ENCODE measurements around the gene NDUFAF3.

Gene NDUFAF3

DNA sequence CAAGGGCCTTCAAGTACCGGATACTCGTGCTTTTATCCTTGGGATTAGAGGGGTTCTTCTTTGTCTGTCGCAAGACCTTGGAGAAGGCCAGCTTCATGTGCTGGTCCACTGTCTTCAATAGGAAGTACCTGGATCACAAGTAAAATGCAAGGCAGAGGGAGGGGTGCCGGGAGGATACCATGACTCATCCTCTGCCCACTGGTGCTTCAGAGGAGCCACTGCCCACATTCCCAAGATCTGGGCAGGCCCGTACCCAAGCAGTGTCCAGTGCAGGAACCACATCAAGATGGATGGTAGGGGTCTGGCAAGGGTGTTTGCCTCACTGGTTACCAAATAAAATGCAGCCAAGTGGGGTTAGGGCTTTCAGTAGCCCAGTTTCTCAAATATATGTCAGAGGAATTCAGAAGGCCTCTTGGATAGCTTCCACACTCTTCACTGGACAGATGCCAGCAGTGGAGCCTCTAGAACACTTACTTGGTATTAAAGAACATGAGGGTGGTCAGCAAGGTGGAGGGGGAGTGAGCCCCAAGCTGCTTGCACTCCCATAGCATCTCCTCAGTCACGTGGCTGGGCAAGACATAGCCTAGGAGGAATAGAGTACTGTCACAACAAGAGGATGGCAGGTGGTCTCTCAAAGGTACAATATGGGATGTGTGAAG, 10.9 kb downstream of the NDUFAF3 start:
- Histone ChIP-seq H3K4me2 (ENCODE audit: low read length) (no peak overlapping the region), H3K9ac (ENCODE audit: low read length) (no peak overlapping the region), H3K27me3 (ENCODE audit: insufficient read depth, low read length, poor library complexity) (no peaks in the 10 kb centered on the region), H3K56ac (ENCODE audit: low read length) (no peak overlapping the region), H3K4ac (ENCODE audit: low read depth, low read length) (no peak overlapping the region), H4K5ac (ENCODE audit: low read length) (no peak overlapping the region), H3K79me2 (ENCODE audit: control insufficient read depth, insufficient read depth, low read length) (peaks cover 6% of the 10 kb centered on the region), H3K23ac (ENCODE audit: low read length) (no peak overlapping the region), H4K8ac (ENCODE audit: low read depth, low read length) (no peak overlapping the region), H3K18ac (ENCODE audit: low read length) (no peak overlapping the region), H2BK15ac (replicated peaks; ENCODE audit: low read depth) (no peak overlapping the region), H2BK120ac (ENCODE audit: low read depth, low read length) (no peak overlapping the region), H3K27ac (ENCODE audit: low read depth, low read length) (no peak overlapping the region), H3K4me3 (ENCODE audit: low read length) (no peak overlapping the region), H2BK5ac (ENCODE audit: low read length) (no peak overlapping the region), H3K36me3 (ENCODE audit: control insufficient read depth, insufficient read depth, low read length) (peaks cover 17% of the 10 kb centered on the region), H2AK5ac (ENCODE audit: low read length) (no peak overlapping the region), H3K4me1 (ENCODE audit: control insufficient read depth, low read depth, low read length) (peaks cover 6% of the 10 kb centered on the region), H3K79me1 (ENCODE audit: low read length) (peaks cover 12% of the 10 kb centered on the region)
- DNase-seq = no peak
- WGBS (ENCODE audit: extremely low coverage, insufficient coverage, low lambda C conversion rate) = no CpG with 5 or more reads among the region's 6 CpGs

DNA sequence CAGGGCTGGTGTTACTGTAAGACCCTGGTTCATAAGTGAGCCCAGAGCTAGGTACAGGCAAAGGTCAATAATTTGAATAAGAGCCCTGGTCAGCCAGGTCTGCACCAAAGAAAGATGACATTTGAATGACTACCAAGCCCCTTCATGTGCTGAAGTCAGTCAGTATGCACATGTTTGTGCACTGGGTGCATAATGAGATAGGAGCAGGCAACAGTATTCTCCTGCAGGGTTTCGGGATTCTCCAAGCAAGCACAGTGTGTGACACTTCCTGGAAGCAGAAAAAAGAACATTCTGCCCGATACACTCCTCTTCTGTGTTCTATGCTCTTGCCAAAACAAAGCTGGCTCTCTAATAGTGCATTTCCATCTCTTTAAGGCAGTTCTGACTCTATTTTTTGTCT, 12.7 kb downstream of the NDUFAF3 start:
- H3K56ac ChIP-seq (ENCODE audit: low read length) = no peak overlapping the region
- no peak for DNase-seq
- no peak overlapping the region for H4K5ac ChIP-seq (ENCODE audit: low read length)
- H3K9ac ChIP-seq (ENCODE audit: low read length) = no peak overlapping the region
- no peak overlapping the region for H3K23ac ChIP-seq (ENCODE audit: low read length)
- no peak overlapping the region for H3K27ac ChIP-seq (ENCODE audit: low read depth, low read length)
- H3K36me3 ChIP-seq (ENCODE audit: control insufficient read depth, insufficient read depth, low read length) = peaks cover 17% of the 10 kb centered on the region
- no peak overlapping the region for H3K18ac ChIP-seq (ENCODE audit: low read length)
- no peaks in the 10 kb centered on the region for H3K27me3 ChIP-seq (ENCODE audit: insufficient read depth, low read length, poor library complexity)
- WGBS (ENCODE audit: extremely low coverage, insufficient coverage, low lambda C conversion rate) = no CpG with 5 or more reads among the region's 2 CpGs
- H3K4me1 ChIP-seq (ENCODE audit: control insufficient read depth, low read depth, low read length) = no peaks in the 10 kb centered on the region
- no peaks in the 10 kb centered on the region for H3K79me2 ChIP-seq (ENCODE audit: control insufficient read depth, insufficient read depth, low read length)
- no peak overlapping the region for H2BK15ac ChIP-seq (replicated peaks; ENCODE audit: low read depth)
- no peak overlapping the region for H3K4ac ChIP-seq (ENCODE audit: low read depth, low read length)
- no peak overlapping the region for H2BK120ac ChIP-seq (ENCODE audit: low read depth, low read length)
- peaks cover 3% of the 10 kb centered on the region for H3K79me1 ChIP-seq (ENCODE audit: low read length)
- no peak overlapping the region for H4K8ac ChIP-seq (ENCODE audit: low read depth, low read length)
- H3K4me2 ChIP-seq (ENCODE audit: low read length) = no peak overlapping the region
- no peak overlapping the region for H3K4me3 ChIP-seq (ENCODE audit: low read length)
- no peak overlapping the region for H2BK5ac ChIP-seq (ENCODE audit: low read length)
- no peak overlapping the region for H2AK5ac ChIP-seq (ENCODE audit: low read length)

DNA sequence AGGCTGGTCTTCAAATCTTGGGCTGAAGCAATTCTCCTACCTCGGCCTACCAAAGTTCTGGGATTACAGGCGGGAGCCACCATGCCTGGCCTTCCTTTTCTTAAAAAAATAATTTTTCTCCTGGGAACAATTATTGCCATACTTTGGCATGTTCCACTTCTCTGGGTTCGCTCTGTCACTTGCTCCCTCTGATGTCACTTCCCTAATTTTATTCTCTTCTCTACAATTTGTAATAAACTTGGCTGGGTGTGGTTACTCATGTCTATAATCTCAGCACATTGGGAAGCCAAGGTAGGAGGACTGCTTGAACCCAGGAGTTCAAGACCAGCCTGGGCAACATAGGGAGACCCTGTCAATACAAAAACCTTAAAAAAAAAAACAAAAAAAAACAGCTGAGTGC, 13.4 kb downstream of the NDUFAF3 start:
- H4K5ac ChIP-seq (ENCODE audit: low read length) = no peak overlapping the region
- H3K4me1 ChIP-seq (ENCODE audit: control insufficient read depth, low read depth, low read length) = no peaks in the 10 kb centered on the region
- no peak overlapping the region for H2BK15ac ChIP-seq (replicated peaks; ENCODE audit: low read depth)
- no peak overlapping the region for H3K27ac ChIP-seq (ENCODE audit: low read depth, low read length)
- H3K4me2 ChIP-seq (ENCODE audit: low read length) = no peak overlapping the region
- H4K8ac ChIP-seq (ENCODE audit: low read depth, low read length) = no peak overlapping the region
- no peaks in the 10 kb centered on the region for H3K79me2 ChIP-seq (ENCODE audit: control insufficient read depth, insufficient read depth, low read length)
- H2BK120ac ChIP-seq (ENCODE audit: low read depth, low read length) = no peak overlapping the region
- no peak overlapping the region for H3K4me3 ChIP-seq (ENCODE audit: low read length)
- H3K79me1 ChIP-seq (ENCODE audit: low read length) = peaks cover 3% of the 10 kb centered on the region
- no peak overlapping the region for H3K23ac ChIP-seq (ENCODE audit: low read length)
- H2BK5ac ChIP-seq (ENCODE audit: low read length) = no peak overlapping the region
- H3K56ac ChIP-seq (ENCODE audit: low read length) = no peak overlapping the region
- no peak overlapping the region for H2AK5ac ChIP-seq (ENCODE audit: low read length)
- peaks cover 17% of the 10 kb centered on the region for H3K36me3 ChIP-seq (ENCODE audit: control insufficient read depth, insufficient read depth, low read length)
- no peaks in the 10 kb centered on the region for H3K27me3 ChIP-seq (ENCODE audit: insufficient read depth, low read length, poor library complexity)
- no peak overlapping the region for H3K18ac ChIP-seq (ENCODE audit: low read length)
- no peak overlapping the region for H3K4ac ChIP-seq (ENCODE audit: low read depth, low read length)
- H3K9ac ChIP-seq (ENCODE audit: low read length) = no peak overlapping the region
- WGBS (ENCODE audit: extremely low coverage, insufficient coverage, low lambda C conversion rate) = no CpG with 5 or more reads among the region's 3 CpGs
- no peak for DNase-seq

DNA sequence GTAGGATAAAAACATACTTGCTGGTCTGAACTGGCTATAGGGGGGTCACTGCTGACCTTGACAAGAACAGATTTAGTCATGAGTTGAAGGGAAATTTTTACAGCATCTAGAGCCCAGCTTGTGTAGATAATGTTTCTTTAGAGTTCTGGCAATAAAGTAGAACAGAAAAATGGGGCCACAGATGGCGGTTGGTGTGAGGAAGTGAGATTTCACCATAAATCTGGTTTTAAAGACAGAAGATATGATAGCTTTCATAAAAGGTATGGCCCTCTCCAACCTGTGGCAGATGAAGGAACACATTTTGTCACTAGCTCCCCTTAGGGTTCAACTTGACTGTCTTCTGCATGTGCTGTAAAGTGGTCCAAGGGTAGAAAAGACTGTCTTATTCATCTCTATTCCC, 31.6 kb downstream of the NDUFAF3 start:
- Histone ChIP-seq H3K23ac (ENCODE audit: low read length) (no peak overlapping the region), H3K4me1 (ENCODE audit: control insufficient read depth, low read depth, low read length) (no peaks in the 10 kb centered on the region), H2AK5ac (ENCODE audit: low read length) (no peak overlapping the region), H3K27ac (ENCODE audit: low read depth, low read length) (no peak overlapping the region), H2BK15ac (replicated peaks; ENCODE audit: low read depth) (no peak overlapping the region), H3K4me2 (ENCODE audit: low read length) (no peak overlapping the region), H3K79me1 (ENCODE audit: low read length) (peaks cover 9% of the 10 kb centered on the region), H3K36me3 (ENCODE audit: control insufficient read depth, insufficient read depth, low read length) (peaks cover 24% of the 10 kb centered on the region), H3K9ac (ENCODE audit: low read length) (no peak overlapping the region), H3K18ac (ENCODE audit: low read length) (no peak overlapping the region), H4K8ac (ENCODE audit: low read depth, low read length) (no peak overlapping the region), H3K56ac (ENCODE audit: low read length) (no peak overlapping the region), H3K4ac (ENCODE audit: low read depth, low read length) (no peak overlapping the region), H2BK120ac (ENCODE audit: low read depth, low read length) (no peak overlapping the region), H4K5ac (ENCODE audit: low read length) (no peak overlapping the region), H3K79me2 (ENCODE audit: control insufficient read depth, insufficient read depth, low read length) (peaks cover 5% of the 10 kb centered on the region), H2BK5ac (ENCODE audit: low read length) (no peak overlapping the region), H3K4me3 (ENCODE audit: low read length) (no peak overlapping the region), H3K27me3 (ENCODE audit: insufficient read depth, low read length, poor library complexity) (no peaks in the 10 kb centered on the region)
- WGBS (ENCODE audit: extremely low coverage, insufficient coverage, low lambda C conversion rate) = no CpG with 5 or more reads among the region's 1 CpG
- DNase-seq = no peak

DNA sequence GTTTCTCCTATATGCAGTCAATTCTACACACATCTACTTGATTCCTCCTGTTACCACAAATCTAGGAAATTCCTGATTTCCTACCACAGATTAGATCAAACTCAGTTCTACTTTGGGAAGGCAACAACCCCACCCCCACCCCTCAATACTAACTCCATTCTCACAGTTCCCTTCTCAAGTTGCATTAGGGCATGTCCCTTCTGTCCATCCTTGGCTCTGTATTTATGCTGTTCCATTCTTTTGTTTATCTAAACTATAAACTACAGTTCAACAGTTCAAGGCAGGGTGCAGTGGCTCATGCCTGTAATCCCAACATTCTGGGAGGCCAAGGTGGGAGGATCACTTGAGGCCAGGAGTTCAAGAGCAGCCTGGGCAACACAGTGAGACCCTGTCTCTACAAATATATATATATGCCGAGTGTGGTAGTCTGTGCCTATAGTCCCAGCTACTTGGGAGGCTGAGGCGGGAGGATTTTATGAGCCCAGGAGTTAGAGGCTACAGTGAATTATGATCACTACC, 32.5 kb downstream of the NDUFAF3 start:
- Histone ChIP-seq H3K4ac (ENCODE audit: low read depth, low read length) (no peak overlapping the region), H3K56ac (ENCODE audit: low read length) (no peak overlapping the region), H2BK5ac (ENCODE audit: low read length) (no peak overlapping the region), H3K4me1 (ENCODE audit: control insufficient read depth, low read depth, low read length) (no peaks in the 10 kb centered on the region), H4K8ac (ENCODE audit: low read depth, low read length) (no peak overlapping the region), H2AK5ac (ENCODE audit: low read length) (no peak overlapping the region), H3K27ac (ENCODE audit: low read depth, low read length) (no peak overlapping the region), H3K4me2 (ENCODE audit: low read length) (no peak overlapping the region), H2BK120ac (ENCODE audit: low read depth, low read length) (no peak overlapping the region), H3K79me2 (ENCODE audit: control insufficient read depth, insufficient read depth, low read length) (peaks cover 5% of the 10 kb centered on the region), H3K27me3 (ENCODE audit: insufficient read depth, low read length, poor library complexity) (no peaks in the 10 kb centered on the region), H3K9ac (ENCODE audit: low read length) (no peak overlapping the region), H2BK15ac (replicated peaks; ENCODE audit: low read depth) (no peak overlapping the region), H3K18ac (ENCODE audit: low read length) (no peak overlapping the region), H3K23ac (ENCODE audit: low read length) (no peak overlapping the region), H3K79me1 (ENCODE audit: low read length) (peaks cover 9% of the 10 kb centered on the region), H3K36me3 (ENCODE audit: control insufficient read depth, insufficient read depth, low read length) (peaks cover 24% of the 10 kb centered on the region), H3K4me3 (ENCODE audit: low read length) (no peak overlapping the region), H4K5ac (ENCODE audit: low read length) (no peak overlapping the region)
- DNase-seq = no peak
- no CpG with 5 or more reads among the region's 2 CpGs for WGBS (ENCODE audit: extremely low coverage, insufficient coverage, low lambda C conversion rate)

DNA sequence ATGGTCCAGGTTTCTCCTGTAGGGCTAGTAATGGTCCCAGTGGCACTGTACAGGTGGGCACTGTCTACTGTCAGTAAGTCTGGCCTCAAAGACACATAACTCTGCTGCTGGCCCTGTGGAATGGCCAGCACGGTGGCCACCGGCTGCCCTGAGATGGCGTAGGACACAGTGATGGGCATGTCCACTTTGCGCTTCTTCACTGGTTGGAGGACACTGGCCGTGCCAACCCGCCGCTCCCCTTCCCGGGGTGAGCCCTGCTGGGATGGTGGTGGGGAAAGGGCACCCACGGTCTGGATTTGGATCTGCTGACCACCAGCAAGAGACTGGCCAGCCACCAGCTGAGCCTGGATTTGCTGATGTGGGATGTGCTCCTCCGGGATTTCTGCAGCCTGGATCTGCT, 35.3 kb downstream of the NDUFAF3 start:
- no peak overlapping the region for H3K18ac ChIP-seq (ENCODE audit: low read length)
- no CpG with 5 or more reads among the region's 10 CpGs for WGBS (ENCODE audit: extremely low coverage, insufficient coverage, low lambda C conversion rate)
- DNase-seq = no peak
- H3K4ac ChIP-seq (ENCODE audit: low read depth, low read length) = no peak overlapping the region
- no peak overlapping the region for H2BK120ac ChIP-seq (ENCODE audit: low read depth, low read length)
- H3K79me2 ChIP-seq (ENCODE audit: control insufficient read depth, insufficient read depth, low read length) = no peaks in the 10 kb centered on the region
- no peak overlapping the region for H2BK5ac ChIP-seq (ENCODE audit: low read length)
- H2AK5ac ChIP-seq (ENCODE audit: low read length) = no peak overlapping the region
- H3K27ac ChIP-seq (ENCODE audit: low read depth, low read length) = no peak overlapping the region
- no peak overlapping the region for H3K4me3 ChIP-seq (ENCODE audit: low read length)
- H3K56ac ChIP-seq (ENCODE audit: low read length) = no peak overlapping the region
- peaks cover 3% of the 10 kb centered on the region for H3K79me1 ChIP-seq (ENCODE audit: low read length)
- no peak overlapping the region for H3K9ac ChIP-seq (ENCODE audit: low read length)
- H3K36me3 ChIP-seq (ENCODE audit: control insufficient read depth, insufficient read depth, low read length) = peaks cover 18% of the 10 kb centered on the region
- no peaks in the 10 kb centered on the region for H3K27me3 ChIP-seq (ENCODE audit: insufficient read depth, low read length, poor library complexity)
- no peak overlapping the region for H3K23ac ChIP-seq (ENCODE audit: low read length)
- no peak overlapping the region for H4K5ac ChIP-seq (ENCODE audit: low read length)
- H4K8ac ChIP-seq (ENCODE audit: low read depth, low read length) = no peak overlapping the region
- no peak overlapping the region for H3K4me2 ChIP-seq (ENCODE audit: low read length)
- no peaks in the 10 kb centered on the region for H3K4me1 ChIP-seq (ENCODE audit: control insufficient read depth, low read depth, low read length)
- H2BK15ac ChIP-seq (replicated peaks; ENCODE audit: low read depth) = no peak overlapping the region

All from mesendoderm (in vitro differentiated cells).